NOMO-1 treated with dmso at 0.1 percent for 144 hours (cell line): ENCODE data around the gene RNF5.
"Not testable (repeated sequence)": the region's sequence is repeated elsewhere in the genome, so short reads cannot be mapped to it uniquely, and the experiment has no call there.

Source experiments
- DNase-seq: peaks from one replicate; lab custom pipeline; 2025; ENCODE audit not compliant: unreplicated experiment; lab: John Stamatoyannopoulos, UW

RNF5 gene

DNA sequence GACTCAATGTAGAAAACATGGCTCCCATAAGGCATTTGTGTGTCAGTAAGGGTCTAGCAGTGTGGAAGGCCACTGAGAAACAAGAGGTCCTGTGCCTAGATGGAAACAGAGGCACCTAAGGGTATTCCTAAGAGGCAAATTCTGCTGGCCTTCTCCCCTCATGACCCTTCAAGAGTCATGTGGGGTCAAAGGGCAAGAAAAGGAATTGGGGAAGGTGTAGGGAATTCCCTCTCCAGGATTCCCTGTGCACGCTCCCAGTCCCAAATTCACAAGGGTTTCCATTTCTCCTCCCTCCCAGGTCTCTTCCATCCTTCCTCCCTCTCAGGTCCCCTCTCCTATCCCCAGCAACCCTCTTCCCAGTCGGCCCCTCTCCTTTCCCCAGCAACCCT is 2.9 kb upstream of the RNF5 start:
- no peak for DNase-seq

DNA sequence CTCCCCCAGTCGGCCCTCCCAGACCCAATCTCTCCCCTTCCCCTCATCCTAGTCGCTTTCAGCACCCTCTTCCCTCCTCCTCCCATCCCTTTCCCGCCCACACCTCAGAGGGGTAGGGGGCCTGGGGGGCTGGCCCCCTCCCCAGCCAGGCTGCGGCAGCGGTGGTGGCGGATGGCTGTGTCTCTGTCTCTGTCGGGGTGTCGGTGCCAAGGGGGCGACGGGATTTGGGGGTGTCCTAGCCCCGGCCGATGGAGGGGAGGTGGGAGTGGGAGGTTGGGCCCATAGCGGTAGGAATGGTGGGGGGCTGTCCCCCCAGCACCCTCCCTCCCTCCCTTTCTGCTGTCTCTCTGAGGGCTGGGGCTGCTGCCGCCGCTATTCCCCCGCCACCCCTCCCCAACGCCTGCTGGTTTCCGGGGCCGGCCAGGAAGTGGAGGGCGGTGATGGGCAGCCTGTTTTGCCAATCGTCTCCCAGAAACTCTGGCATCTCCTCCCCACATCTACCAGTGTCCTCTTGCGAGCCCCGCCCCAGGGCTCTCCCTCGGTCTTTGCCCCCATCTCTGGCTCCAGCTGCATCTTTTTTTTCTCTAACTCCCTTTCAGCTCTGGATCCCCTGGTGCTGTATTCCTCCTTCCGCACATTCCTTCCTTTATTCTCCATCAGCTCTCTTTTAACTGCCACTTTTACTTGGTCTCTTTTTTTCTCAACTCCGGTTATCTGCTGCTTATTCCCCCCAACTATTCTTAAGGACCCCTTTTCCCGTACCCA is 2.3 kb upstream of the RNF5 start, which contains the start of gene AGPAT1:
Gene AGPAT1 (minus strand): TSS at position 374 of the 765 bp plus-strand sequence. CDS start 4,588 bp downstream, outside the sequence.
- peak; percentile 95 for DNase-seq

DNA sequence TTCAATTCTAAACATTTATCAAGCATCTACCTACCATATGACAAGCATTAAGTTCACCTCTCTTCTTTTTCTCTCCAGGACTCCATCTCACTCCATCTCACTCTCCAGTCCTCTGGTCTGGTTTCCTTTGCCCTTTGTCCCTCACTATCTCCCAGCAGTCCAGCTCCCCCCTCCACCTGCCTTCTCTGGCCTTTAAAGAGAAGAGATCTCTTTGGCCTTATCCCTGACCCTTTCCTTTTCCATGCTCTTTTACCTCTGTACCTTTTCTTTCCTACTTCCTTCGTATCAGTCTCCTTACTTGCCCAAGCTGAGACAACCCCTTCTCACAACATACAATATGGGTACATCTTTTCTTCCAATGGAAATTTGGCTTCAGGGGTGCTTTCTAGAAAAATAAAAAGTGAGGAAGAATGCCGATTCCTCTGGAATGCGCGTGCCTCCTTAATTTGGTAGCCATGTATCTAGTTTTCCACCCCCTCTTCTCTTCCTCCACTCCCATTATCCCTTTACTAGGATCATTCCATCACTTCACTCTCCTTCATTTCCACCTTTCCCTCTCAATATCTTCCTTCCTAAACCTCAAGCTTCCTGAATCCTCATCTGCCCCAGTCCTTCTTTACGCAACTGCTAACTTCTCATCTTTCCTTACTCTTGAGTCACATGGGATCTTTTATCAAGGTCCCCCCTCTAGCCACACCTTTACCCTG is 1.6 kb upstream of the RNF5 start:
- no peak for DNase-seq

DNA sequence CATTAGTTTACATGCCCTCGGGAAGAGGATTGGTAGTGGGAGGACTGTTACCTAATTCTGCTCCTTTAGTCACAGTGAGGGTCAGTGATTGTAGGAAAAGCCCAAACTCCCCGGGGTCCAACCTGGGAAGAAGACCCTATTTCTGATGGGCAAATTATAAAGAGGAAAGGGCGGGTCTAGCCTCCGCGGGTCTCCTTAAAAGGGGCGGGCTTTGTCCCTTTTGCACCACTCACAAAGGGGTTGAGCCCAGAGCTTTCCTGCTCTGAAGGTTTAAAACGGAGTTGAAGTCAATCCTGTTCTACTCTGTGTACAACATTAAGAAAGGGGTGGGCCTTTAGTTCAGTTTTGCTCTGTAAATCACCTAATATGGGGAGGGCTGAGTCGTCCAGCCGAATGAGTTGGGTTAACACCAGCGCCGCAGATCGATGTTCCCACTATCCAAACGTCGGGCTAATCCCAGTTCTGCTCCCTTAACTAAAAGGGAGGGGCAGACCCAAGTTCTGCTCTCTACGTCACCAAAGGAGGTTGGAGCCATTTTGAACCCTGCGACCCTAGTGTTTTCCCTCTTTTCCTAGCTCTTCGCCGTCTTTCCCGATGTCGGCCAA is 920 bp upstream of the RNF5 start:
- no peak for DNase-seq

DNA sequence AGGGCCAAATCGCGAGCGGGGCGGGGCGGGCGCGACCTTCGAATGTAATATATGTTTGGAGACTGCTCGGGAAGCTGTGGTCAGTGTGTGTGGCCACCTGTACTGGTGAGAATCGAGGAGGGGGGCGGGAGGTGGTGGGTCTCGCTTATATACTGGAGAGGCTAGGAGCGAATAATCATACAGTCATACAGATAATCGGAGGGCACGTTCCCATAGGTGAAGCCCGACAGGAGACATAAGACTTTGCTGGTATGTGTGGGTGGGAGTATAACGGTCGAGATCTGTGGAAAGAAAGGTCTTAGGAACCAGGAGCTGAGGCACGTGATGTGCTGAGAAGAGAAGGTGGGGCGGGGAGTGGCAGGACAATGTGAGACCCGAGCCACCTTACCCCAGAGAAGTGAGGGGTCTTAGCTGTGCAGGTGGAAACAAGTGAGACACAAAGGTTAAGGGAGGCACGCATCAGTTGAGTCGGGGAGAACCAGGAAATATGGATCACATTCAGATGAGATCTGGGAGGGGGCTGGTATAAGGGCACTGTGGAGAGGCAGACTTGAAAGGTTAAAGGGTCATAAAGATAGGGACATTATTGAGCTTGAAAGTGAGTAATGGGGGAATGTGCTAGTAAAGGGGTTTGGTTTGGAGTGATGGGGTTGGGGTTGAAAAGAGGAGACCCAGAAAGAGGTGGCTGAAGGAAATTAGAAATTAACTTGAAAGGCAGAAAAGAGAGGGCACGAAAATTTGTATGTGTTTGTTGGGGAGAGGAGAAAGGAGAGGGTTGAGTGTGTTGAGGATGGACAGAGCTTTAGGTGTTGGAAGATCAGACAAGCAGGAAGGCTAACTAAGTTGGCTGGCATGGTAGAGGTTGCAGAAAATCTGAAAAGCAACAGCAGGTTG is 589 bp downstream of the RNF5 start:
- DNase-seq, result no peak

DNA sequence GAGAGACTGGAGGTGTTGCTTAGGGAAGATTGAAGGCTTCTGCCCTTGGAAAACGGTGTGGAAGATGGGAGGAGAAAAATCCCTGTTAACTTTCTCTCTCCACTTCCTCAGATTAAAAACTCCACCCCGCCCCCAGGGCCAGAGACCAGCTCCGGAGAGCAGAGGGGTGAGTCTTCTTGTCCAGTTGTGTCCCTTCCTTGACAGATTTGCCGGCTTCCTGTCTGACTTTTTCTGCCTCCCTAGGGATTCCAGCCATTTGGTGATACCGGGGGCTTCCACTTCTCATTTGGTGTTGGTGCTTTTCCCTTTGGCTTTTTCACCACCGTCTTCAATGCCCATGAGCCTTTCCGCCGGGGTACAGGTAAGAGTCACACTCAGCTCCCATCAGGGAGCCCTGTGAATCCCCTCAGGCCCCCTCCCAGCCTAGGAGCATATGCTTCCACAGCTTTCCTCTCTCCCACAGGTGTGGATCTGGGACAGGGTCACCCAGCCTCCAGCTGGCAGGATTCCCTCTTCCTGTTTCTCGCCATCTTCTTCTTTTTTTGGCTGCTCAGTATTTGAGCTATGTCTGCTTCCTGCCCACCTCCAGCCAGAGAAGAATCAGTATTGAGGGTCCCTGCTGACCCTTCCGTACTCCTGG is 1.7 kb downstream of the RNF5 start:
- DNase-seq, result no peak

DNA sequence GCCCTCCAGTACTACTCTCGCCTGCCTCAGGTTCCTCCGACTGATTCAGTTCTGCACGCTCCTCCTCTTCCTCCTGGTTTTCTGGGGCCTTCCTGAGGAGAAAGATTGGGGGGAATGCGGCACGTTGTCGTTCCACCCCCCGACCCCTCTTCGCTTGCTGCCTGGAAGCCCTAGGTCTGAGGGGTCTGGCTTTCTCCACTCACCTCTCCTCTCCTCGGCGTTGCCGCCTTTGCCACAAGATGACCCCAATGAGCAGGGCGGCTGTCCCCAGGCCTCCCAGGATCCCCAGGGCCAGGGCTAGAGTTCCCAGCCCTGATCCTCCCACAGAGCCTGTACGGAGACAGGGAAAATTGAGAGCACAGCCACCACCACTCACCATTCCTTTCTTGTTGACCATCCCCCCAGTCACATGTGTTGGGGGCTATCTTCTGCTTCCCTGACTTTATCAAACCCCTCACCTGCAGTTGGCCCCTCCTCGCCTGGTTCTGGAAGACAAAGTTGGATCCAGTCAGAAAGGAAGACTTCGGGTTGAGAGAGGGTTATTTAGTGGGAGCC is 3.0 kb downstream of the RNF5 start:
- no peak for DNase-seq

DNA sequence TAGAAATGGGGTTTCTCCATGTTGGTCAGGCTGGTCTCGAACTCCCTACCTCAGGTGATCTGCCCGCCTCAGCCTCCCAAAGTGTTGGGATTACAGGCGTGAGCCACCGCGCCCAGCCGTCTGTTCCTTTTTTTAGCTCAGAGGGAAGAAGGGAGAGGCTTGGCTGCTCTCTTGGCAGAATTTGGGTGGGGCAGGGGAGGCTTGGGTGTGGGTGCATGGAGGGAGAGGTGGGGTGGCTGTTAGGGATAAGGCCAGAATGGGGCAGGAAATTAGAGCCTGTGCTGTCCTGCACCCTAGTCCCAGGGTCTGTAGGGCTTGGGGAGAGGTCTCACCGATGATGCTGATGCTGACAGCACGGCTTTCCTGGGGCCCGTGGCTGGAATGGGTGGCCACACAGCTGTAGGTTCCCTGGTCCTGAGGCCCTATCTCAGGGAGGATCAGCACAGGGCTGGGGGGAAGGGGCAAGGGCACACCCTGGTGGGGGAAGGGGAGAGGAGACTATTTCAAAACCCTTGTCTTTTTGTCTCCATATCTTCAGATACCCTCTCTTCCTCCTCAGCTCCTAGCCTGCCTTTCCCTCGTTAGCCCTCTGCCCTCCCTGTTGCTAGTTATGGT is 3.8 kb downstream of the RNF5 start:
- no peak for DNase-seq

DNA sequence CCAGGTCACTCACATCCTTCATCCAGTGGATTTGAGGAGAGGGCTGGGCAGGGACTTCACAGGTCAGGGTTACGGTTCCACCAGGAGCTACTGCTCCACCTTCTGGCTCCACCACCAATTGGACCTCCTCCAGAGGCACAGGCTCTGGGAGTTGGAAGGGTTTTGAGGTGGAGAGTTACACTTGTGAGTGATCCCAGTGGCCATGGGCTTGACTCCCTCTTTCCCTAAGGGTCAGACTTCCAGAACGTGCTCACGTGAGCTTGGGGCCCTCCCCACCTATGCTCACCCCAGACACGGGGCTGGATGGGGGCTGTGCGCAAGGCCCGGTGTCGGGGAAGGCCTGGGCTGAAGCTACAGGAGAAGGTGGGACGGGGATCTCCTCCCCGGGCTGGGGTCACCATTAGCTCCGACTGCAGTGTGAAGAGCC is 4.4 kb downstream of the RNF5 start:
- DNase-seq, result no peak

DNA sequence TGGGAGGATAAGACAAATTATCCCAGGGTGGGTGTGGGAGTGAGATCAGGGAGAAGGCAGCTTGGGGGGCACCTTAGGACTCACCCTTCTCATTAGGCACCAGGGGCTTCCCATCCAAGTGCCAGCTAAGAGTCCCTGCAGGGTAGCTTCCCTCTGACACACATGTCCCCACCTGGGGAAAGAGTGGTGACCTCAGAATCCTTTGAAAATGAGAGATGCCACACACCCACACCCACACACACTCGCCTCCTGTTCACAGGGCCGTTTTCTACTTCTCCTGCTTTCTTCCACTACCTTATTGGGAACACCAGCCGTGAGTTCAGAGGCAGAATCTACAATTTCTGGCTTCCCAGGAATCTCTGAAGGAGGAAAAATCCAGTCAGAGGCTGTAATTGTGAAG is 4.8 kb downstream of the RNF5 start:
- DNase-seq, result no peak

DNA sequence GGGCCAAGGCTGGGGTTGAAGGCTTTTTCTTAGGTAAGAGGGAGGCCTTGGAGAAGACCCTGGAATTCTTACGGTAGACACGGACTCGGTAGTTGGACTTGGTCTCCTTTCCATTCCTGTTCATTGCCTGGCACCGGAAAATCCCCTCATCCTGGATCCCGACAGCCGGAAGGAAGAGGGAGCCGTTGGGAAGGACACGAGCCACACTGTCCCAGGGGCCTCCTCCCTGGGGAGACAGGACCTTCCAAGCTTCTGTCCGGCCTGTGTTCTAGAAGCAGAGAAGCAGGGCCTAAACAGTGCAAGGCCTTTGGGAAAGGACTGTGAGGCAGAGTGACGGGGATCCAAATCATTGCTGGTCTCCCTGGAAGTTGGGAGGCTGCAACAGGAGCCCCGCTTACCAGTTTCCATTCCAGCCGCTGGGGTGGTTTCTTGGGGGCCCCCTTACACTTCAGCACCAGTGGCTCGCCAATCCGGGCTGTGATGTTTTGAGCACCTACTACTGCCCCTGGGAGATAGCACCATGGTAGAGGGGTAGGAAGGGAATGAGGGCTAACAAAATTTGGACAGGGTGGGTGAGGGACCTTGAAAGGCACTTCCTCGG is 5.4 kb downstream of the RNF5 start:
- no peak for DNase-seq

DNA sequence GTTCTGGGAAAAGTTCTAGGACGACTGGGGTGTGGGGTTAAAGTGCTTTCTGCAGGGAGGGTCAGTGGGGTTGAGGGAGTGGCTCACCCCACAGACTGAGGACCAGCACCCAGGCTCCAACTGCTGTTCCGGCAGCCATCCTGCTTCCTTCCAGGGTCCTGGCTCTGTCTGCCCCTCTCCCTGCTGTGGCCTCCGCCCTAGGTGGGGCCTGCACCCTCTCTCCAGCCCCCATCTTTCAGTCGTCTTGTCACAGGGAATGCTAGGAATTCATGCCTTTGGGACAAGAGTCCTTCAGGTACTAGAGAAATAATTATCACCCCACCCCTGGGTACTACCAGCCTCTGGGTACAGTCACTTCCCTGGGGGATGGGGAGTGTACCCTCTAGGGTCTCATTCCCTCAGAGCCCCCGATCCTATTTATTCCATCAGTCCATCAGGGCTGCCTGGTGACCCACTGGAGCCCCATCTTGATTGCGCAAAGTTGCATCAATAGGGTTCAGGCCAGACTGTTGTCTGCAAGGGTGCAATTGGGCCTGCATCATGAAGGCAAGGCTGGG is 6.0 kb downstream of the RNF5 start, which contains the start of gene AGER:
Gene AGER (minus strand): TSS at position 170 of the 557 bp plus-strand sequence. CDS start 31 bp downstream, at position 139.
- no peak for DNase-seq

DNA sequence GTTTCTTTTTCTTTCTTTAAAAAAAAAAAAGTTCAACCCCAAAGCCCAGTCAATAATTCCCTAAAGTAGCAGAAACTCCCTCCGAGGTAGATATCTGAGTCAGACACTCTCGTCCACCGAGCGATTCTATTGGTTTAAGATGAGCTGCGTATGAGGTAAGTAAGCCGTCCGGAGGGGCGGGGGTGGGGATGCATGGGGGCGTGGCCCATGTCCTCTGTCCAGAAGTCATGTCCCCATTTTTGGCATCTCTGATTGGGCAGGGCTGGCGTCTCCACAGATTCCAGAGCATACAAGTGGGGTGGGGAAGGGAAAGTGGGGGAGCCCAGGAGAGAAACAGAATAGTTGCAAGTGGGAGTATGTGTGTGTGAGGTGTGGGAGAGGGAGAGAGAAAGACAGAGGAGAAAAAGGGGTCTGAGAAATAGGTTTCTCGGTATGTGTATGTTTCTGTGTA is 7.5 kb downstream of the RNF5 start:
- DNase-seq, result not testable (repeated sequence)

DNA sequence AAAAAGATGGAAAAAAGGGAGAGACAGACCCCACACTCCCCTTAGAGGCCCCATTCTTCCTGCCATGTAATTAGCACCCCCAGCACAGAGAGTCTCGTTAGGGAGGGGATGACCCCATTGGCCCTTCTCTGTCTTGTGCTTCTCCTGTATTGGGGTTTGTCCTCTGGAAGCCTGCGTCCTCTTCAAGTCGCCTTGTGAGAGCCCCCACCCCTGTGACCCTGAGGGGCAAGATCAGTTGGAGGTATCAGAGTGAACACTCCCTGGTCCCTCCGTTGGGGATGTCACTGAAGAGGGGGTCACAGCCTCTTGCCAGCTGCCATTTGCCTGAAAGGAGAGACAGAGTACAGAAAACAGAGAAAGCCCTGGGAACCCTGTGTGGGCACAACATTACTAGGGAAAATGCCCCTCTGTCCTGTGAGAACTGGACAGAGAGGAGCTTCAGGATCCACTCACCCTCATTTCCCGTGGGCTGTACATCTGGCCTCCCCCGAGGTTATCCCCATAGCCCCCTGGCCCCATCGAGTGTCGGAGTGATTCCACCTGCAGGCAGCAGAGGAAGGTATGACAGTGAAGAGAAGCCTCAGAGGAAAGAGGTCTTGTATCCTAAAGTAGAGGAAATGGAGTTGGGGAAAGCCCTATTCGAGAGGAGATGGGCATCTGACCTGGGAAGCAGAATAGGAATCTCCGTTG is 8.1 kb downstream of the RNF5 start:
- not testable (repeated sequence) for DNase-seq

DNA sequence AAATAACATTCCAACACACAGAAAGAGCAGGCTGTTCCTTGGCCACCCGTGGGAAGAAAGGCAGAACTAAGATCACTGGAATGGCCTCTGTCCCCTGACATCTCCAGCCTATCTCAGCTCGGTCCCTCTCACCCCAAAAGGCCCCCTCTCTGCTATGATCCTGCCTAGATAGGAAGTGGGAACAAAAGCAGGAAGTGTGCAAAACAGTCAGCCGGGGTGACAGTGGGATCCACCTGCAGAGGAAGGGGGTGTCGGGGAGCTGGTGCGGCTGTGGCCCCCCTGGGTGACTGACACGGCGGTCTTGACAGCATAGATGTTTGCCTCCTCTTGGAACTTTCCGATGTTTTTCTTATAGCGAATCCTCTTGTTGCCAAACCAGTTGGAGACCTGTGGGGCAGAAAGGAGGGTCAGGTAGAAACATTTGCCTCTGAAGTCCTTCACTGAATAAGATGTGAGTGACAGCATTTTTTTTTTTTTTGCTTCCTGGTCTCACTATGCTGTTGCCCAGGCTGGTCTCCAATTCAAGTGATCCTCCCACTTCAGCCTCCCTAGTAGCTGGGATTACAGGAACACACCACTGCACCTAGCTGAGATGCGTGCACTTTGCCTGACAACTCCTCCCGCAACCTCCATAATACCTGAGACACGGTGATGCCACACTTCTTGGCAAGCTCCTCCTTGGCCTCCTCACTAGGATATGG is 9.0 kb downstream of the RNF5 start:
- no peak for DNase-seq

DNA sequence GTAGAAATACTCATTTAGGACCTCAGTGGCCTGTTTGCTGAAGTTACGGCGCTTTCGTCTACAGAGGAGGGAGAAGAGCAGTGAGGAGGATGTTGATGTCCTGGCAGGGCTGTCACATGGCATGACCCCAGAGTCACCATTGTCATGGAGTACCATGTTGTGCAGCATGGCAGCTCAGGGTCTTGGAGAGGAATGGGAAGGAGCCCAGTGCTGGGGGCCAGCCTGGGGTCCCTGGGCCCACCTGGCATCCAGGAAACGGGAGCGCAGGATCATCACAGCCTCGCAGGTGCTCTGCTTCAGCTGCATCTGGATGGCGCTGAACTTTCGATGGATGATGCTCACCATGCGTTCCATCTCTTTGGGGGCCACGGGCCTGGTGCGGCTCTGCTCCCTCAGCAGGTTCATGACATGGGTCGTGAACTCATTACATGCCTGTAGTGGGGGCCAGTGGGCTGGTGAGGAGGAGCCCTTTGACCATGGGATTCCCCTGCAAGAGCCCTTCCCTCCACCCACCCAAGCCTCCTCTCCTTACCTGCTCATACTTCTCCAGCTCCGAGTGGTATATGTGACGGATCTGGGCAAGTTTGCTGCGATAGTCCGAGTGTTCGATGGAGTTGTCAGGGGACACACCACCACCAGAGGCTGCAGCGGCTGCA is 9.6 kb downstream of the RNF5 start:
- DNase-seq, result not testable (repeated sequence)

DNA sequence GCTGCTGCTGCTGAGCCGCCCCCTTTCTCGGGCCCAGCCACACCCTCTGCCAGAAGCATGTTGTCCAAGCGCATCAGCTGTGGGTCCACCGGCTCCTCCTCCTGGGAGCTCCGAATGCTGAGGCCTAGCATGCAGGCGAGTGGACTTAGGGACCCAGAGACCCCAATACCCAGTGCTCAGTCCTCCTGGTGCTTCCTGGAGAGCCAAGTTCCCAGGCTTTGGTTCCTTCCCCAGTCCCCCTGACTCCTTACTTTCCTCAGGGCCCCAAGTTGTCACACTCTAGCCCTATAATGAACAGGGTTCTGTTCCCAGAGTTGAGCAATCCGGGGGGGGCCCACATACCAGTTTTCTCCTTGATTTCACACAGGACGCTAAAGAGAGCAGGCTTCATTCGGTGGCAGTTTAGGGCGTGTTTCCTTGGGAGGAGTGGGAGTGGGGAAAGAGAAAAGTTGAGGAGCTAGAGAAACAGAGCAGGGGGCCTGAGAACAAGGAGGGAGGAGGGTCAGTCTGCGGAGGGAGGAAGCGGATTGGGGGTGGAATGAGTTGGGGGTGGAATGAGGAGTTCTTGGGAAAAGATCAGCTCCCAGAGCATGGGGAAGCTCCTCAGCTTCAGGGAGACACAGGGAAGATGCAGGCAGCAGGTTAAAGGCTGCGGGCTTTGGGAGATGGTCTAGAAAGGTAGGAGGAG is 10.3 kb downstream of the RNF5 start:
- no peak for DNase-seq
